CD14-positive monocyte (primary cell): ENCODE measurements around the gene TANC2. TPM values are rescaled to one million over a fixed set of nuclear protein-coding genes. Genes with fewer than 3 reads are reported as not detected.
"Not testable (repeated sequence)": the region's sequence is repeated elsewhere in the genome, so short reads cannot be mapped to it uniquely, and the experiment has no call there.

Experiments used
- DNase-seq, 3 donors: peaks; one replicate each; pipeline ENCODE4 v3.0.0-alpha.2; 2011 to 2022
- H2AFZ ChIP-seq: 2 replicates; pipeline ENCODE4 v1.6.0; 2012; ENCODE audit warnings: mild to moderate bottlenecking, low read depth, low read length, inconsistent platforms; ENCODE audit not compliant: insufficient read depth, poor library complexity, severe bottlenecking
- H3K27ac ChIP-seq, 2 donors: 1 replicate in 1 of 2; 2 replicates in 1 of 2; pipeline ENCODE4 v1.5.1; 2012 to 2013; ENCODE audit warnings: low read length in 2 of 2, control low read depth in 1 of 2, inconsistent platforms in 1 of 2, low read depth in 1 of 2, mild to moderate bottlenecking in 1 of 2
- H3K27me3 ChIP-seq, 2 donors: one replicate each; pipeline versions ENCODE4 v1.6.0 to v1.6.1; 2011 to 2013; ENCODE audit warnings: low read length in 2 of 2; ENCODE audit not compliant: control insufficient read depth in 2 of 2, insufficient read depth in 2 of 2
- H3K36me3 ChIP-seq, 2 donors: replicated peaks in 1 of 2; 1 replicate in 1 of 2; 2 replicates in 1 of 2; pipeline versions ENCODE4 v1.5.1 to v1.6.1; 2012 to 2013; ENCODE audit warnings: low read length in 2 of 2, control low read depth in 1 of 2, inconsistent platforms in 1 of 2, mild to moderate bottlenecking in 1 of 2; ENCODE audit not compliant: insufficient read depth in 2 of 2, control insufficient read depth in 1 of 2
- H3K4me1 ChIP-seq, 2 donors: 1 replicate in 1 of 2; 2 replicates in 1 of 2; pipeline versions ENCODE4 v1.5.1 to v1.6.1; 2012 to 2013; ENCODE audit warnings: low read length in 2 of 2, control low read depth in 1 of 2, inconsistent platforms in 1 of 2, mild to moderate bottlenecking in 1 of 2, moderate library complexity in 1 of 2; ENCODE audit not compliant: insufficient read depth in 2 of 2, control insufficient read depth in 1 of 2
- H3K4me2 ChIP-seq: replicated peaks from 2 replicates; pipeline ENCODE3; 2012; ENCODE audit warnings: low read length, moderate library complexity, mild to moderate bottlenecking; ENCODE audit not compliant: poor library complexity, severe bottlenecking; ENCODE audit errors: extremely low read depth
- H3K4me3 ChIP-seq, 3 experiments: fragments of 200-600 bp in 1 of 3; sonication (generic) in 1 of 3; replicated peaks in 1 of 3; 1 replicate in 2 of 3; 2 replicates in 1 of 3; pipeline ENCODE4 v1.5.1; 2011 to 2013; ENCODE audit warnings: low read length in 3 of 3, mild to moderate bottlenecking in 3 of 3, control low read depth in 2 of 3, low read depth in 2 of 3, inconsistent platforms in 1 of 3, moderate library complexity in 1 of 3
- H3K79me2 ChIP-seq: 2 replicates; pipeline ENCODE4 v1.6.0; 2012; ENCODE audit warnings: mild to moderate bottlenecking, control low read depth, inconsistent platforms, low read length, moderate library complexity; ENCODE audit not compliant: insufficient read depth
- H3K9ac ChIP-seq: 2 replicates; pipeline ENCODE4 v1.6.0; 2017; ENCODE audit warnings: low read length, mild to moderate bottlenecking; ENCODE audit not compliant: insufficient read depth, poor library complexity, severe bottlenecking
- H3K9me3 ChIP-seq, 2 donors: replicated peaks in 1 of 2; 1 replicate in 1 of 2; 2 replicates in 1 of 2; pipeline versions ENCODE4 v1.5.1 to v1.6.1; 2012 to 2013; ENCODE audit warnings: low read length in 2 of 2, control low read depth in 1 of 2; ENCODE audit not compliant: control insufficient read depth in 1 of 2, insufficient read depth in 1 of 2
- H4K20me1 ChIP-seq: 2 replicates; pipeline ENCODE4 v1.6.0; 2012; ENCODE audit warnings: mild to moderate bottlenecking, low read length, control low read depth, moderate library complexity; ENCODE audit not compliant: insufficient read depth
- H3K27ac Mint-ChIP-seq, 7 donors: one replicate each; pipeline ENCODE4 v1.8.0; 2020; ENCODE audit warnings: mild to moderate bottlenecking in 7 of 7, mixed read lengths in 7 of 7, moderate library complexity in 6 of 7, inconsistent platforms in 2 of 7
- H3K27me3 Mint-ChIP-seq, 3 donors: one replicate each; pipeline ENCODE4 v1.8.0; 2021 to 2022; ENCODE audit warnings: low read depth in 3 of 3, mild to moderate bottlenecking in 3 of 3, mixed read lengths in 3 of 3, moderate library complexity in 3 of 3, inconsistent platforms in 1 of 3
- H3K36me3 Mint-ChIP-seq, 2 donors: one replicate each; pipeline ENCODE4 v1.8.0; 2020; ENCODE audit warnings: mixed read lengths in 2 of 2, inconsistent platforms in 1 of 2, mild to moderate bottlenecking in 1 of 2
- H3K4me1 Mint-ChIP-seq: one replicate; pipeline ENCODE4 v1.8.0; 2020; ENCODE audit warnings: mild to moderate bottlenecking, mixed read lengths
- H3K4me3 Mint-ChIP-seq, 2 donors: one replicate each; pipeline ENCODE4 v1.8.0; 2020; ENCODE audit warnings: mild to moderate bottlenecking in 2 of 2, mixed read lengths in 2 of 2, moderate library complexity in 1 of 2
- H3K9me3 Mint-ChIP-seq, 7 donors: one replicate each; pipeline ENCODE4 v1.8.0; 2020 to 2022; ENCODE audit warnings: mixed read lengths in 7 of 7, mild to moderate bottlenecking in 6 of 7, moderate library complexity in 6 of 7, inconsistent platforms in 2 of 7
- CTCF ChIP-seq: fragments of 200-600 bp; IDR thresholded peaks from one replicate; pipeline ENCODE4 v1.8.0; 2022; ENCODE audit warnings: antibody characterized with exemption, mild to moderate bottlenecking
- WGBS: methylation state at CpG from one replicate; pipeline ENCODE4 v1.1.5; 2013; ENCODE audit warnings: missing lambda C conversion rate; ENCODE audit not compliant: insufficient coverage; 5-methylcytosine and 5-hydroxymethylcytosine counted together
- intact Hi-C, 2 donors: fragments of 100-400 bp; cut with micrococcal nuclease; formaldehyde crosslinking; loops; one replicate each; pipeline versions ENCODE4 v1.15.0 to v1.15.1; 2023
- polyA plus RNA-seq, 3 donors: library from polyadenylated mRNA; depleted of rRNA in 1 of 3; unstranded in 2 of 3; stranded (reverse) in 1 of 3; fragments of 300-500 nt in 2 of 3; fragments of >200 nt in 1 of 3; fragmentation: Illumina TruSeq in 2 of 3; gene quantifications; 1 replicate in 2 of 3; 2 replicates in 1 of 3; pipeline ENCODE4 v1.2.3, GENCODE V29; 2012 to 2021

Gene TANC2
- polyA plus RNA-seq, 3 donors = 0.27 to 6.5 (median 0.34) TPM

- Histone ChIP-seq H4K20me1 (no peaks in the 10 kb centered on the region), H3K9me3 (peaks cover 0 to 2% of the 10 kb centered on the region in 2 donors), H3K27me3 (no peaks in the 10 kb centered on the region), H3K79me2 (no peaks in the 10 kb centered on the region), H3K27ac (no peak overlapping the region), H2AFZ (no peak overlapping the region), H3K36me3 (no peaks in the 10 kb centered on the region), H3K4me3 (no peak overlapping the region), H3K4me1 (peaks cover 0 to 3% of the 10 kb centered on the region in 2 donors), H3K4me2 (no peak overlapping the region), H3K9ac (no peak overlapping the region)
- Mint-ChIP-seq H3K27ac (no peak overlapping the region), H3K27me3 (no peaks in the 10 kb centered on the region), H3K9me3 (peaks cover 2 to 9% (median 5%) of the 10 kb centered on the region in 7 donors), H3K4me3 (no peak overlapping the region), H3K4me1 (peaks cover 2% of the 10 kb centered on the region), H3K36me3 (no peaks in the 10 kb centered on the region)
- intact Hi-C loops = no loop called here
- no peak for DNase-seq
- TF ChIP-seq CTCF = no peak
- WGBS = no CpG with 5 or more reads among the region's 2 CpGs
These were observed 9.2 kb downstream of the TANC2 start for GRCh38 chr17:62975206-62975605.

- DNase-seq, H3K27ac Mint-ChIP-seq, H3K27me3 ChIP-seq, H3K36me3 ChIP-seq, H3K9me3 Mint-ChIP-seq, H3K4me2 ChIP-seq, H3K27me3 Mint-ChIP-seq, H3K9ac ChIP-seq, H3K36me3 Mint-ChIP-seq, H4K20me1 ChIP-seq, H3K27ac ChIP-seq, H3K4me1 Mint-ChIP-seq, H3K79me2 ChIP-seq, intact Hi-C loops, H3K4me3 ChIP-seq, H3K9me3 ChIP-seq, H2AFZ ChIP-seq, H3K4me3 Mint-ChIP-seq: not testable (repeated sequence)
- 100% methylated on average over 6 of the region's 9 CpGs for WGBS
- peaks cover 8 to 11% of the 10 kb centered on the region in 2 donors for H3K4me1 ChIP-seq
These were observed 10.7 kb downstream of the TANC2 start for GRCh38 chr17:62976643-62977231.
